ENCODE data around the gene ATAD3C. TPM values are rescaled to one million over a fixed set of nuclear protein-coding genes. Genes with fewer than 3 reads are reported as not detected.
"Not testable (repeated sequence)": the region's sequence is repeated elsewhere in the genome, so short reads cannot be mapped to it uniquely, and the experiment has no call there.

Gene ATAD3C
- polyA plus RNA-seq, 1 donor (not counting 4 experiments of a cell fraction or from before 2014, with no cell fraction given) = 0.39 TPM

DNA sequence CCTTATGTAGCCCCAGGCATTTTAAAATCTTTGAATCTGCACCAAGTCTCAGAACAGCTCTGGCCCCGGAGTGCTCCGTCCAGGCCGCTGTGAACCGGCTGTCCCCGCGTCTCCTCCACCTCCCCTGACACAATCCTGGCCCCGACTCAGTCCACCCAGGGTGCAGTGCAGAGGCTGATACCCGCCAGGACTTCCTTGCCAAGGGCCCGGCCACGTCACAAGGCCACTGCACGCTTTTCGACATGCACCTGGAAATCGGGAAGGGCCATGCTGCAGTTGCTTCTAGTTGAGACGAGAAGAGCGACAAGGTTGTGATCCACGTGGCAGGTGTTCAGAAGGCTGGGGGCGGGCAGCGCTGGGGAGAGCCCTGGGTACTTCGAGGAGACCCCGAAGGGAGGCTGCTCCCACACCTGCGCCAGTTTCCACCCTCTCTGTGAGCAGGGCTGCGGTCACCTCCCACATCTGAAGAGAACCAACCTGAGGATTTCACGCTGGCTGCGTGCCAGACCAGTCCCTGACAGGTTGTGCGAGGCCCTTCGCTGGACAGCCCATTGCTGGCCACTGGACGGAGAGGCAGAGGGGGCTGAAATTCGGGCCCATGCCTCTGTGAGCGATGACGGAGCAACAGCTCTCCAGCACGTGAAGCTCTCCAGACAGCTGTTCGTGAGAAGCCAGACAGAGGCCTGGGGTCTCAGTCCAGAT lies 7.3 kb upstream of the ATAD3C start:
- FAIRE-seq (no peak), DNase-seq (ENCODE audit: low read depth, low spot score) (no peak)
- no peak overlapping the region for H3K4me3 ChIP-seq (ENCODE audit: control insufficient read depth in 2 of 3, extremely low read depth in 1 of 3, insufficient read depth in 2 of 3, low read depth in 1 of 3, low read length in 3 of 3)
- H3K9me3 ChIP-seq (ENCODE audit: control insufficient read depth, low read depth, low read length) = no peaks in the 10 kb centered on the region
- no peaks in the 10 kb centered on the region for H3K79me2 ChIP-seq (ENCODE audit: control insufficient read depth, insufficient read depth, low read length)
- dilution Hi-C loops (cut with MboI; ENCODE audit: extremely low pct_ligation_motif_present, low sequenced_read_pairs) = no loop called here
- H3K9ac ChIP-seq (ENCODE audit: control insufficient read depth, extremely low read depth, insufficient read depth, low read length) = no peak overlapping the region
- no peaks in the 10 kb centered on the region for H3K4me1 ChIP-seq (ENCODE audit: control insufficient read depth, extremely low read depth, insufficient read depth, low read length)
- H3K36me3 ChIP-seq (ENCODE audit: control insufficient read depth in 2 of 2, extremely low read depth in 1 of 2, insufficient read depth in 2 of 2, low read length in 2 of 2) = no peaks in the 10 kb centered on the region
- H3K9me1 ChIP-seq (ENCODE audit: control insufficient read depth, extremely low read depth, insufficient read depth, low read length) = no peaks in the 10 kb centered on the region
- H4K20me1 ChIP-seq (ENCODE audit: control insufficient read depth, extremely low read depth, insufficient read depth, low read length) = peaks cover 2% of the 10 kb centered on the region
- H3K4me2 ChIP-seq (ENCODE audit: control insufficient read depth, extremely low read depth, insufficient read depth, low read depth, low read length) = no peak overlapping the region
- TF ChIP-seq EZH2 (IDR thresholded peaks at IDR 0.05; ENCODE audit: low read length) = no peak
- TF ChIP-seq, protein P1, sequence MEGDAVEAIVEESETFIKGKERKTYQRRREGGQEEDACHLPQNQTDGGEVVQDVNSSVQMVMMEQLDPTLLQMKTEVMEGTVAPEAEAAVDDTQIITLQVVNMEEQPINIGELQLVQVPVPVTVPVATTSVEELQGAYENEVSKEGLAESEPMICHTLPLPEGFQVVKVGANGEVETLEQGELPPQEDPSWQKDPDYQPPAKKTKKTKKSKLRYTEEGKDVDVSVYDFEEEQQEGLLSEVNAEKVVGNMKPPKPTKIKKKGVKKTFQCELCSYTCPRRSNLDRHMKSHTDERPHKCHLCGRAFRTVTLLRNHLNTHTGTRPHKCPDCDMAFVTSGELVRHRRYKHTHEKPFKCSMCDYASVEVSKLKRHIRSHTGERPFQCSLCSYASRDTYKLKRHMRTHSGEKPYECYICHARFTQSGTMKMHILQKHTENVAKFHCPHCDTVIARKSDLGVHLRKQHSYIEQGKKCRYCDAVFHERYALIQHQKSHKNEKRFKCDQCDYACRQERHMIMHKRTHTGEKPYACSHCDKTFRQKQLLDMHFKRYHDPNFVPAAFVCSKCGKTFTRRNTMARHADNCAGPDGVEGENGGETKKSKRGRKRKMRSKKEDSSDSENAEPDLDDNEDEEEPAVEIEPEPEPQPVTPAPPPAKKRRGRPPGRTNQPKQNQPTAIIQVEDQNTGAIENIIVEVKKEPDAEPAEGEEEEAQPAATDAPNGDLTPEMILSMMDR (optimal IDR thresholded peaks at IDR 0.05 in 1 of 3, IDR thresholded peaks at IDR 0.05 in 1 of 3, conservative IDR thresholded peaks at IDR 0.05 in 1 of 3; ENCODE audit: extremely low read depth in 1 of 3, insufficient read depth in 2 of 3, low read length in 3 of 3) = no peak
- no peak overlapping the region for H3K27ac ChIP-seq (ENCODE audit: control insufficient read depth, insufficient read depth, low read length)
- H3K27me3 ChIP-seq (ENCODE audit: control insufficient read depth, extremely low read depth, insufficient read depth, low read length) = no peaks in the 10 kb centered on the region
- no peak overlapping the region for H2AFZ ChIP-seq (ENCODE audit: control insufficient read depth, low read length)

- H3K9ac ChIP-seq (ENCODE audit: control insufficient read depth, extremely low read depth, insufficient read depth, low read length); FAIRE-seq; H3K36me3 ChIP-seq (ENCODE audit: control insufficient read depth in 2 of 2, extremely low read depth in 1 of 2, insufficient read depth in 2 of 2, low read length in 2 of 2); H3K9me1 ChIP-seq (ENCODE audit: control insufficient read depth, extremely low read depth, insufficient read depth, low read length); H3K27me3 ChIP-seq (ENCODE audit: control insufficient read depth, extremely low read depth, insufficient read depth, low read length); H3K4me3 ChIP-seq (ENCODE audit: control insufficient read depth in 2 of 3, extremely low read depth in 1 of 3, insufficient read depth in 2 of 3, low read depth in 1 of 3, low read length in 3 of 3); H3K9me3 ChIP-seq (ENCODE audit: control insufficient read depth, low read depth, low read length); H3K4me2 ChIP-seq (ENCODE audit: control insufficient read depth, extremely low read depth, insufficient read depth, low read depth, low read length); H4K20me1 ChIP-seq (ENCODE audit: control insufficient read depth, extremely low read depth, insufficient read depth, low read length); dilution Hi-C loops (cut with MboI; ENCODE audit: extremely low pct_ligation_motif_present, low sequenced_read_pairs); H3K4me1 ChIP-seq (ENCODE audit: control insufficient read depth, extremely low read depth, insufficient read depth, low read length); DNase-seq (ENCODE audit: low read depth, low spot score); H2AFZ ChIP-seq (ENCODE audit: control insufficient read depth, low read length); H3K27ac ChIP-seq (ENCODE audit: control insufficient read depth, insufficient read depth, low read length); H3K79me2 ChIP-seq (ENCODE audit: control insufficient read depth, insufficient read depth, low read length): not testable (repeated sequence)
Measured at GRCh38 chr1:1446631-1447030, 2.9 kb upstream of the ATAD3C start.

- H3K27me3 ChIP-seq (ENCODE audit: control insufficient read depth, extremely low read depth, insufficient read depth, low read length); H4K20me1 ChIP-seq (ENCODE audit: control insufficient read depth, extremely low read depth, insufficient read depth, low read length); H3K9ac ChIP-seq (ENCODE audit: control insufficient read depth, extremely low read depth, insufficient read depth, low read length); H2AFZ ChIP-seq (ENCODE audit: control insufficient read depth, low read length); H3K4me2 ChIP-seq (ENCODE audit: control insufficient read depth, extremely low read depth, insufficient read depth, low read depth, low read length); H3K9me1 ChIP-seq (ENCODE audit: control insufficient read depth, extremely low read depth, insufficient read depth, low read length); H3K36me3 ChIP-seq (ENCODE audit: control insufficient read depth in 2 of 2, extremely low read depth in 1 of 2, insufficient read depth in 2 of 2, low read length in 2 of 2); FAIRE-seq; DNase-seq (ENCODE audit: low read depth, low spot score); H3K9me3 ChIP-seq (ENCODE audit: control insufficient read depth, low read depth, low read length); H3K4me3 ChIP-seq (ENCODE audit: control insufficient read depth in 2 of 3, extremely low read depth in 1 of 3, insufficient read depth in 2 of 3, low read depth in 1 of 3, low read length in 3 of 3); dilution Hi-C loops (cut with MboI; ENCODE audit: extremely low pct_ligation_motif_present, low sequenced_read_pairs); H3K79me2 ChIP-seq (ENCODE audit: control insufficient read depth, insufficient read depth, low read length); H3K27ac ChIP-seq (ENCODE audit: control insufficient read depth, insufficient read depth, low read length); H3K4me1 ChIP-seq (ENCODE audit: control insufficient read depth, extremely low read depth, insufficient read depth, low read length): not testable (repeated sequence)
Measured at GRCh38 chr1:1450616-1451015, 1.1 kb downstream of the ATAD3C start.
